GM12874 (cell line): ENCODE data around the gene PRXL2B.

Experiments used
- CTCF ChIP-seq: IDR thresholded peaks from 2 replicates; pipeline ENCODE4 v1.5.1; 2011; ENCODE audit warnings: low read depth, mild to moderate bottlenecking, control low read depth, low read length, moderate library complexity; ENCODE audit not compliant: insufficient read depth

The PRXL2B gene

DNA sequence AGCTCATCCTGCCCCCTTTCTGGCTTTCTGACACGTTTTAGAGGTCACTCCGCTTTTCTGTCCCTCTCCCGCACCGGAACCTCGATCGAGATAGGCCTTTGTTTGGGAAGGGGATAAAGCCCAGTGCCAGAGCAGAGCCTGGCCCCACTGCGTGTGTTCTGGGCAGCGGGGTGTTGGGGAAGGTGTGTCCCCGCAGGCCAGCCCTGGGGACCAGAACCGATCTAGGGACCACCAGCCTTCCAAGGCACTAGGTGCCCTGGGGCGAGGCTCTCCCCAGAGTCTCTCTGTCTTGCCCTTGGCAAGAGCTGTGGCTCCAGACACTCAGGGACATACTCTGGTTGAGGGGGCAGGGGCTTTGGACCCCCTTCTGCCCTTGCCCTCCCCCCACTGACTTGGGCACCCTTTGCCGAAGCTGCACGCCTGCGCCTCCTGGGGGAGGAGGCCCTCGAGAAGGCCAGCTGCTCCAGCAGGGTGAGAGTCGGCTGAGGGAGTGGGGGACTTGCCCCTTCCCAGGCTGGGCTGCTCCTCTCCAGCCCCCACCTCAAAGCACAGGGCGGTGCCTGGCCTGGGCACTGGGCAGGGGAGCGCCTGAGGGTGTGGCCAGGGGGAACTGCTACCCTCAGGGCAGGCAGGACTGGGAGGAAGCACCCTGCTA lies 16.4 kb downstream of the PRXL2B start:
- TF ChIP-seq CTCF = no peak

- no peak for TF ChIP-seq CTCF
These were observed 17.1 kb downstream of the PRXL2B start for GRCh38 chr1:2603521-2604155.

DNA sequence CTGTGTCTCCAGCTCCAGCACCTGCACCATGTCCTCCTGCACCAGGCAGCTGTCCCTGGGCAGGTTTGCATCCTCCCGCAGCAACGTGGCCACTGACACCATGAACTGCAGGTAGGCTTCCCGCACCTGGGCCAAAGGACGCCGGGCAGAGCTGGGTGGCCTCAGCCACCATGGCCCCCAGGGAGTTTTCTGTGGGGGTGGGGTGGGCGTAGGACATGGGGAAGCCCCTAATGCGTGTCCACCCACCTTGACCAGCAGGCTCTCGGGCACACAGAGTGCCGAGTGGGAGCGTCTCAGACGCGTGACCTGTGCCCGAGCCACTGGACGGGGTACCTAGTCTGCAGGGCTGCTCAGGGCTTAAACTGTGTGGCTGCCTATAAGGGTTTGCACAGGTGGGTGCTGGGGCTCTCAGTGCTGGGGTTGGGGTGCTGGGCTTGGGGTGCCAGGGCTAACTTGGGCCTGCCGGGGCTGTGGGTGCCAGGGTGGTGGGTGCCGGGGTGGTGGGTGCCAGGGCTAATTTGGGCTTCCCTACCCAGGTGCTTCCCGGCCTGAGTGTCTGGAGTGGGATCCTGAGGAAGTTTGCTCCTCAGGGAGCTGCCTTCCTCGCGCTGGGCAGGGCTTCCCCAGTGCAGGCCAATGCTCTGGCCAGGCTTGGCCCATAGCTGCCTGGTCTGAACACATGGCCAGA lies 17.7 kb downstream of the PRXL2B start:
- no peak for TF ChIP-seq CTCF

GRCh38 chr1:2604844-2605508 lies 18.4 kb downstream of the PRXL2B start:
- no peak for TF ChIP-seq CTCF

- TF ChIP-seq CTCF = no peak
These were observed 19.2 kb downstream of the PRXL2B start for GRCh38 chr1:2605509-2606395.

- TF ChIP-seq CTCF = no peak
These were observed 19.9 kb downstream of the PRXL2B start for GRCh38 chr1:2606396-2606880.
